Astrocyte (in vitro differentiated cells and primary cell): ENCODE measurements around the gene RPL35. TPM values are rescaled to one million over a fixed set of nuclear protein-coding genes. Genes with fewer than 3 reads are reported as not detected.
"Not testable (repeated sequence)": the region's sequence is repeated elsewhere in the genome, so short reads cannot be mapped to it uniquely, and the experiment has no call there.

Experiments used
- DNase-seq: peaks from one replicate; pipeline ENCODE4 v3.0.0-alpha.2; 2010; ENCODE audit warnings: low read depth
- FAIRE-seq: peaks from 2 replicates; lab custom pipeline; 2011; peaks lifted over from hg19 to GRCh38; lab: Jason Lieb, UNC
- H2AFZ ChIP-seq: 2 replicates; pipeline ENCODE4 v1.6.0; 2012; ENCODE audit warnings: low read depth, low read length, inconsistent platforms
- H3K27ac ChIP-seq: 2 replicates; pipeline ENCODE4 v1.5.1; 2011; ENCODE audit warnings: low read depth, low read length, inconsistent platforms
- H3K27me3 ChIP-seq: 2 replicates; pipeline ENCODE4 v1.6.0; 2011; ENCODE audit warnings: low read length, inconsistent platforms; ENCODE audit not compliant: insufficient read depth
- H3K36me3 ChIP-seq: 2 replicates; pipeline ENCODE4 v1.5.1; 2011; ENCODE audit warnings: low read length, inconsistent platforms; ENCODE audit not compliant: insufficient read depth
- H3K4me1 ChIP-seq: 2 replicates; pipeline ENCODE4 v1.5.1; 2011; ENCODE audit warnings: low read length, inconsistent platforms; ENCODE audit not compliant: insufficient read depth
- H3K4me2 ChIP-seq: 2 replicates; pipeline ENCODE4 v1.6.0; 2012; ENCODE audit warnings: low read length, inconsistent platforms
- H3K4me3 ChIP-seq: 2 replicates; pipeline ENCODE4 v1.5.1; 2011; ENCODE audit warnings: low read depth, mild to moderate bottlenecking, low read length, inconsistent platforms; ENCODE audit not compliant: insufficient read depth
- H3K79me2 ChIP-seq: 2 replicates; pipeline ENCODE4 v1.6.0; 2012; ENCODE audit warnings: mild to moderate bottlenecking, low read length, inconsistent platforms; ENCODE audit not compliant: insufficient read depth
- H3K9ac ChIP-seq: 2 replicates; pipeline ENCODE4 v1.6.0; 2012; ENCODE audit warnings: mild to moderate bottlenecking, low read length, inconsistent platforms
- H3K9me3 ChIP-seq: 2 replicates; pipeline ENCODE4 v1.5.1; 2012; ENCODE audit warnings: low read depth, mild to moderate bottlenecking, low read length, inconsistent platforms; ENCODE audit not compliant: insufficient read depth
- H4K20me1 ChIP-seq: 2 replicates; pipeline ENCODE4 v1.6.0; 2012; ENCODE audit warnings: low read length, inconsistent platforms; ENCODE audit not compliant: insufficient read depth
- H3K27ac Mint-ChIP-seq: one replicate; pipeline ENCODE4 v1.8.0; 2021; ENCODE audit warnings: mild to moderate bottlenecking, mixed read lengths; ENCODE audit not compliant: unreplicated experiment
- H3K27me3 Mint-ChIP-seq: one replicate; pipeline ENCODE4 v1.8.0; 2021; ENCODE audit warnings: low read depth, mixed read lengths; ENCODE audit not compliant: unreplicated experiment
- H3K36me3 Mint-ChIP-seq: one replicate; pipeline ENCODE4 v1.8.0; 2021; ENCODE audit warnings: low read depth, mixed read lengths; ENCODE audit not compliant: unreplicated experiment
- H3K4me1 Mint-ChIP-seq: one replicate; pipeline ENCODE4 v1.8.0; 2021; ENCODE audit warnings: low read depth, mixed read lengths; ENCODE audit not compliant: unreplicated experiment
- H3K4me3 Mint-ChIP-seq: one replicate; pipeline ENCODE4 v1.8.0; 2021; ENCODE audit warnings: mild to moderate bottlenecking, moderate library complexity, mixed read lengths; ENCODE audit not compliant: unreplicated experiment
- H3K9me3 Mint-ChIP-seq: one replicate; pipeline ENCODE4 v1.8.0; 2021; ENCODE audit warnings: mild to moderate bottlenecking, mixed read lengths; ENCODE audit not compliant: unreplicated experiment
- EZH2 ChIP-seq: IDR thresholded peaks from 2 replicates; pipeline ENCODE4 v1.6.1; 2012; ENCODE audit warnings: mild to moderate bottlenecking, low read length, inconsistent platforms; ENCODE audit not compliant: insufficient read depth
- total RNA-seq: library from RNA; stranded (reverse); gene quantifications from 2 replicates; pipeline ENCODE4 v1.2.1, GENCODE V29; 2021
- TF ChIP-seq, protein P1 (sequence below): IDR thresholded peaks from 2 replicates; pipeline ENCODE4 v1.5.1; 2011; ENCODE audit warnings: low read depth, mild to moderate bottlenecking, inconsistent platforms, low read length, moderate library complexity; ENCODE audit not compliant: insufficient read depth

RPL35 gene
- total RNA-seq, 1 donor from 2014 or later, result 1,259 TPM

DNA sequence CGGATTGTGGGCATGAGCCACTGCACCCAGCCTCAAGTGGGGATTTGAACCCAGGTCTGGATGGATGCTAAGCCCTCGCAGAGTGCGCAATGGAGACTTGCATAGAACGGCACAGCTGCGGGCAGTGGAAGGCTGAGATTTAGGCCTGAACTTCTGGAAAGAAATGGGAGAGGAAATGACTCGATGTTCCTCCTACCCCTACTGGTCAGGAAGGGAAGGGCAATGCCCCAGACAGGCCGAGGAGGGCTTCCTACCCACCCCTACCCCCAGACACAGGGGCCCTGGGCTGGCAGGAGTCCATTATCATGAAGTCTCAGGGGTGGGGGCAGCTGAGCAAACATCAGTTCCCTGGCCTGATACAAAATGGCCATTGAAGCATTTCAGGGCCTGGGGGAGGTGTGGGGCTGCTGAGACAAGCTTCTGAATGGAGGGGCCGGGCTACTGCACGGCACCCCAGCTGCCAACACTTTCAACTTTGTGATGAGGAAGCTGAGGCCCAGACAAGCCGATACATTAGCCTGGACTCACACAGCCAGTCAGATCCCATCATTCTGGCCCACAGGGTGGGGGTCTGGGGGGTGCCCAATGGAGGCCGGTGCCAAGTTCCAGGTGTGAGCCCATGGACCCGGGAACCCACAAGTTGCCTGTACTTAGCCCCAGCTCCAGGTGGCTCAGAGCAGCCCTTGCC is 22.0 kb downstream of the RPL35 start:
- Mint-ChIP-seq H3K36me3 (no peaks in the 10 kb centered on the region), H3K27ac (no peak overlapping the region), H3K4me3 (no peak overlapping the region), H3K4me1 (peaks cover 8% of the 10 kb centered on the region), H3K9me3 (no peaks in the 10 kb centered on the region), H3K27me3 (no peaks in the 10 kb centered on the region)
- no peaks in the 10 kb centered on the region for H3K79me2 ChIP-seq
- DNase-seq (no peak), FAIRE-seq (no peak)
- no peak for TF ChIP-seq EZH2
- TF ChIP-seq, protein P1, sequence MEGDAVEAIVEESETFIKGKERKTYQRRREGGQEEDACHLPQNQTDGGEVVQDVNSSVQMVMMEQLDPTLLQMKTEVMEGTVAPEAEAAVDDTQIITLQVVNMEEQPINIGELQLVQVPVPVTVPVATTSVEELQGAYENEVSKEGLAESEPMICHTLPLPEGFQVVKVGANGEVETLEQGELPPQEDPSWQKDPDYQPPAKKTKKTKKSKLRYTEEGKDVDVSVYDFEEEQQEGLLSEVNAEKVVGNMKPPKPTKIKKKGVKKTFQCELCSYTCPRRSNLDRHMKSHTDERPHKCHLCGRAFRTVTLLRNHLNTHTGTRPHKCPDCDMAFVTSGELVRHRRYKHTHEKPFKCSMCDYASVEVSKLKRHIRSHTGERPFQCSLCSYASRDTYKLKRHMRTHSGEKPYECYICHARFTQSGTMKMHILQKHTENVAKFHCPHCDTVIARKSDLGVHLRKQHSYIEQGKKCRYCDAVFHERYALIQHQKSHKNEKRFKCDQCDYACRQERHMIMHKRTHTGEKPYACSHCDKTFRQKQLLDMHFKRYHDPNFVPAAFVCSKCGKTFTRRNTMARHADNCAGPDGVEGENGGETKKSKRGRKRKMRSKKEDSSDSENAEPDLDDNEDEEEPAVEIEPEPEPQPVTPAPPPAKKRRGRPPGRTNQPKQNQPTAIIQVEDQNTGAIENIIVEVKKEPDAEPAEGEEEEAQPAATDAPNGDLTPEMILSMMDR, result peak; percentile 44
- no peaks in the 10 kb centered on the region for H3K36me3 ChIP-seq
- no peaks in the 10 kb centered on the region for H3K27me3 ChIP-seq
- H3K4me3 ChIP-seq, result no peak overlapping the region
- H3K9ac ChIP-seq, result no peak overlapping the region
- no peak overlapping the region for H3K27ac ChIP-seq
- H4K20me1 ChIP-seq, result no peaks in the 10 kb centered on the region
- H3K9me3 ChIP-seq, result no peaks in the 10 kb centered on the region
- no peak overlapping the region for H3K4me2 ChIP-seq
- H3K4me1 ChIP-seq, result peaks cover 13% of the 10 kb centered on the region
- H2AFZ ChIP-seq, result no peak overlapping the region

DNA sequence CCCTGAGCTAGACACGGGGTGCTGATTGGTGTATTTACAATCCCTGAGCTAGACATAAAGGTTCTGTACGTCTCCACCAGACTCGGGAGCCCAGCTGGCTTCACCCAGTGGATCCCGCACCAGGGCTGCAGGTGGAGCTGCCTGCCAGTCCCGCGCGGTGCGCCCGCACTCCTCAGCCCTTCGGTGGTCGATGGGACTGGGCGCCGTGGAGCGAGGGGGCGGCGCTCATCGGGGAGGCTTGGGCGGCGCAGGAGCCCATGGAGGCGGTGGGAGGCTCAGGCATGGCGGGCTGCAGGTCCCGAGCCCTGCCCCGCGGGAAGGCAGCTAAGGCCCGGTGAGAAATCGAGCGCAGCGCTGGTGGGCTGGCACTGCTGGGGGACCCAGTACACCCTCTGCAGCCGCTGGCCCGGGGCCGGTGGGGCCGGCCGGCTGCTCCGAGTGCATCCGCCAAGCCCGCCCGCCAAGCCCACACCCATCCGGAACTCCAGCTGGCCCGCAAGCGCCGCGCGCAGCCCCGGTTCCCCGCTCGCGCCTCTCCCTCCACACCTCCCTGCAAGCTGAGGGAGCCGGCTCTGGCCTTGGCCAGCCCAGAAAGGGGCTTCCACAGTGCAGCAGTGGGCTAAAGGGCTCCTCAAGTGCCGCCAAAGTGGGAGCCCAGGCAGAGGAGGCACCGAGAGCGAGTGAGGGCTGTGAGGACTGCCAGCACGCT is 23.0 kb downstream of the RPL35 start:
- not testable (repeated sequence) for H3K27me3 ChIP-seq, DNase-seq, H3K79me2 ChIP-seq, H3K27ac Mint-ChIP-seq, H3K36me3 Mint-ChIP-seq, H3K36me3 ChIP-seq, H3K9me3 ChIP-seq, H3K4me2 ChIP-seq, H3K27me3 Mint-ChIP-seq, H3K27ac ChIP-seq, H3K9ac ChIP-seq, H3K9me3 Mint-ChIP-seq, H3K4me3 Mint-ChIP-seq, H4K20me1 ChIP-seq, H2AFZ ChIP-seq, H3K4me3 ChIP-seq, FAIRE-seq
- peaks cover 14% of the 10 kb centered on the region for H3K4me1 Mint-ChIP-seq
- H3K4me1 ChIP-seq, result peaks cover 20% of the 10 kb centered on the region

DNA sequence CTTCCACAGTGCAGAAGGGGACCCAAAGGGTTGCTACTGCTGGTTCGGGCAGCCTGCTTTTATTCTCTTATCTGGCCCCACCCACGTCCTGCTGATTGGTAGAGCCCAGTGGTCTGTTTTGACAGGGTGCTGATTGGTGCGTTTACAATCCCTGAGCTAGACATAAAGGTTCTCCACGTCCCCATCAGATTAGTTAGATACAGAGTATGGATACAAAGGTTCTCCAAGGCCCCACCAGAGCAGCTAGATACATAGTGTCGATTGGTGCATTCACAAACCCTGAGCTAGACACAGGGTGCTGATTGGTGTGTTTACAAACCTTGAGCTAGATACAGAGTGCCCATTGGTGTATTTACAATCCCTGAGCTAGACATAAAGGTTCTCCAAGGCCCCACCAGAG is 23.6 kb downstream of the RPL35 start:
- DNase-seq, H3K9me3 ChIP-seq, H3K27me3 Mint-ChIP-seq, H3K9ac ChIP-seq, H3K27me3 ChIP-seq, FAIRE-seq, H3K36me3 Mint-ChIP-seq, H3K9me3 Mint-ChIP-seq, H3K27ac Mint-ChIP-seq, H2AFZ ChIP-seq, H3K4me2 ChIP-seq, H3K4me3 ChIP-seq, H3K36me3 ChIP-seq, H3K79me2 ChIP-seq, H3K27ac ChIP-seq, H3K4me3 Mint-ChIP-seq, H4K20me1 ChIP-seq: not testable (repeated sequence)
- H3K4me1 Mint-ChIP-seq, result peaks cover 14% of the 10 kb centered on the region
- peaks cover 16% of the 10 kb centered on the region for H3K4me1 ChIP-seq
